Epithelial cell of esophagus (primary cell): ENCODE measurements around the gene CYS1.
"Not testable (repeated sequence)": the region's sequence is repeated elsewhere in the genome, so short reads cannot be mapped to it uniquely, and the experiment has no call there.

Experiments
- DNase-seq: peaks from one replicate; pipeline ENCODE4 v3.0.0; 2010; ENCODE audit warnings: low read depth
- H3K4me3 ChIP-seq: 2 replicates; pipeline ENCODE4 v1.5.1; 2011; ENCODE audit warnings: mild to moderate bottlenecking, low read length, control low read depth
- TF ChIP-seq, protein P1 (sequence below): IDR thresholded peaks from 2 replicates; pipeline ENCODE4 v1.5.1; 2011; ENCODE audit warnings: low read depth, mild to moderate bottlenecking, low read length, control low read depth, inconsistent platforms; ENCODE audit not compliant: insufficient read depth; ENCODE audit errors: missing control alignments

Gene CYS1

DNA sequence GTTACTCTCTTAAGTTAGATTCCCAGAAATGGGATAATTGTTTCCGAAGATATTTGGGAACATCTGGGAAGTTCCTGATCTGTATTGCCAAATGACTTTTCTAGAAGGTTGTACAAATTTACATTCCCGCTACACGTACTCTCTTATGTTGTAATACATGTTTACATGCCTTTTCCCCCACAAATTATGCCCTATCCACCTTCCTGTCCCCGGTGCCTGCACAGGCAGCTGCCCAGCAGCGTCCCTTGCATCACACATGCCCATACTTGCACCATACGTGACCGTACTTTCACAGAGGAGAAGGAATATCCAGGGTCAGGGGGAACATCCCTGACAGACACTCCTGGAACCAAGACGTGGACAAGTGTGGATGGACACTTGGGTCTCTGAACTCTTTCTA, 61.0 kb downstream of the CYS1 start:
- TF ChIP-seq, protein P1, sequence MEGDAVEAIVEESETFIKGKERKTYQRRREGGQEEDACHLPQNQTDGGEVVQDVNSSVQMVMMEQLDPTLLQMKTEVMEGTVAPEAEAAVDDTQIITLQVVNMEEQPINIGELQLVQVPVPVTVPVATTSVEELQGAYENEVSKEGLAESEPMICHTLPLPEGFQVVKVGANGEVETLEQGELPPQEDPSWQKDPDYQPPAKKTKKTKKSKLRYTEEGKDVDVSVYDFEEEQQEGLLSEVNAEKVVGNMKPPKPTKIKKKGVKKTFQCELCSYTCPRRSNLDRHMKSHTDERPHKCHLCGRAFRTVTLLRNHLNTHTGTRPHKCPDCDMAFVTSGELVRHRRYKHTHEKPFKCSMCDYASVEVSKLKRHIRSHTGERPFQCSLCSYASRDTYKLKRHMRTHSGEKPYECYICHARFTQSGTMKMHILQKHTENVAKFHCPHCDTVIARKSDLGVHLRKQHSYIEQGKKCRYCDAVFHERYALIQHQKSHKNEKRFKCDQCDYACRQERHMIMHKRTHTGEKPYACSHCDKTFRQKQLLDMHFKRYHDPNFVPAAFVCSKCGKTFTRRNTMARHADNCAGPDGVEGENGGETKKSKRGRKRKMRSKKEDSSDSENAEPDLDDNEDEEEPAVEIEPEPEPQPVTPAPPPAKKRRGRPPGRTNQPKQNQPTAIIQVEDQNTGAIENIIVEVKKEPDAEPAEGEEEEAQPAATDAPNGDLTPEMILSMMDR = no peak
- H3K4me3 ChIP-seq = no peak overlapping the region
- peak; percentile 87 for DNase-seq

DNA sequence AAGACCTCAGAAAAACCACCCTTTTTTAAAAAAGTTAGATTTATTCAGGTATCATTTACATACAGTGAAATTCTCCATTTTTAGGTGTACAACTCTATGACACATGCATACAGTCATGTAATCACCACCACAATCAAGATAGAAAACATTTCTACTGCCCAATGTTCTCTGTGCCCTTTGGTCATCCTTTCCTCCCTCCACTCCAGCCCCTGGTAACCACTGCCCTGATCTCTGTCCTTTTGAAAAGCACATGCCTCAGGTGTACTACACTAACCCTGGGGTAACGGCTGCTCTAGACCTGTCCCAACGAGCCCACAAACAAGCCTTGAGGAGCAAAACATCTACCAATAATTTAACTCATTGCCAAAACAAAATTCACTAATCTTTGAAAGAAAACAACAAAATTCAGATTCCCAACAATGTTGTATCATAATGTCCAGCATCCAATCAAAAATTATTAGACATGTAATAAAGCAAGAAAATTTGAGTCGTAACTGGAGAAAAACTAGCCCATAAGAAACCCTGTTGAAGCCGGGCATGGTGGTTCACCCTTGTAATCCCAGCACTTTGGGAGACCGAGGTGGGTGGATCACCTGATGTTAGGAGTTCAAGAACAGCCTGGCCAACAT, 62.8 kb downstream of the CYS1 start:
- H3K4me3 ChIP-seq = no peak overlapping the region
- no peak for DNase-seq
- TF ChIP-seq, protein P1 = no peak

DNA sequence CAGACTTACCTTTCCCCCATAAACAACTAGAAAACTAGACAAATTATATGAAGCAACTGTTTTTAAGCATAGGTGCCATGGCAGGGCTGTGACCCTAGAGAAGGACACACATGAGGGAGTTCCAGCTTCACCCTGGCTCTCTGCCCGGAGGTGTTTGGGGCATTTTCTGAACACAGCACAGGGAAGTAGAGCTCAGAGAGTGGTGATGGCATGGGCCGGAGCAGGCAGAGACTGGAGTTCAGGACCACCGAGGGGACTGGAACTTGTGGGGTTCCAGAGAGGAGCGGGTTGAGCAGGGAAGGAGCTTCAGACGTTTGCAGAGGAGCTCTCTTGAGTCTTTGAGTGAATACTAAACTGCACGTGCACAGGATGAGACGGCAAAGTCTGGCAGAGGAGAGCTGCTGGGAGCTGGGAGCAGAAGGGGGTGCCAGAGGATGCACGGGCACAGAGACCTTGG, 63.4 kb downstream of the CYS1 start:
- no peak for DNase-seq
- TF ChIP-seq, protein P1 = no peak
- H3K4me3 ChIP-seq = no peak overlapping the region

DNA sequence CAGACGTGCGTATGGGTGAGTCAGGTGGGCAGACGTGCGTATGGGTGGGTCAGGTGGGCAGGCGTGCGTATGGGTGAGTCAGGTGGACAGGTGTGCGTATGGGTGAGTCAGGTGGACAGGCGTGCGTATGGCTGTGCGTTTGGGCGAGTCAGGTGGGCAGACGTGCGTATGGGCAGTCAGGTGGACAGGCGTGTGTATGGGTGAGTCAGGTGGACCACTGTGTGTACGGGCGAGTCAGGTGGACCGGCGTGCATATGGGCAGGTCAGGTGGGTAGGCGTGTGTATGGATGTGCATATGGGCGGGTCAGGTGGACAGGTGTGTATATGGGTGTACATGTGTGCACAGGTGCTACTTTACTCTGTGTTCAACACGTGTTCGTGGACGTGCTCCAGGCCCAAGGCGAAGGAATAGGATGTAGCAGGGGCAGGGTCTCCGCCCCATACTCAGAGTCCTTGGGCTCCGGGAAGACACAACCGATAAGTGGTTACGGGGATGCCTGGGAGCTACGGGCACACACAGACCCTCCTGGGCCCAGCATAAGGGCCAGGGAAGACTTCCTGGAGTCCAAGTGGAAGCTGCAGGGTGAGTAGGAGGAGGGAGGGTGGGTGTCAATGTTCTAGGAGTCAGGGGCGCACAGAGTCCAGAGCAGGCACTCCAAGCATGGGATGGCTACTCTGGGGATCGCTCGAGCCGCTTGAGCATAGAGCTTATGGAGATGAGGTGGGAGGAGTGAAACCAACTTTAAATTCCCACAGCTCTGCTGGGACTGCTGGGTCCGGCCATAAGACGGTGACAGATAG, 64.0 kb downstream of the CYS1 start:
- no peak for DNase-seq

DNA sequence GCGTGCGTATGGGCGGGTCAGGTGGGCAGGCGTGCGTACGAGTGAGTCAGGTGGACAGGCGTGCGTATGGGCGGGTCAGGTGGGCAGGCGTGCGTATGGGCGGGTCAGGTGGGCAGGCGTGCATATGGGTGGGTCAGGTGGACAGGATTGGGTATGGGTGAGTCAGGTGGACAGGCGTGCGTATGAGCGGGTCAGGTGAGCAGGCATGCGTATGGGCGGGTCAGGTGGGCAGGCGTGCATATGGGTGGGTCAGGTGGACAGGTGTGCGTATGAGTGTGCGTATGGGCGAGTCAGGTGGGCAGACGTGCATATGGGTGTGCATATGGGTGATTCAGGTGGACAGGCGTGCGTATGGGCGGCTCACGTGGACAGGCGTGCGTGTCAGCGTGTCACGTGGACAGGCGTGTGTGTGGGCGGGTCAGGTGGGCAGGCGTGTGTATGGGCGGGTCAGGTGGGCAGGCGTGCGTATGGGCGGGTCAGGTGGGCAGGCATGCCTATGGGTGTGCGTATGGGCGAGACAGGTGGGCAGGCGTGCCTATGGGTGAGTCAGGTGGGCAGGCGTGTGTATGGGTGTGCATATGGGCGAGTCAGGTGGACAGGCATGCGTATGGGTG, 64.7 kb downstream of the CYS1 start:
- not testable (repeated sequence) for H3K4me3 ChIP-seq, DNase-seq

More for the DNA sequence above, 64.0 kb downstream of the CYS1 start:
- TF ChIP-seq, protein P1 = no peak
- no peak overlapping the region for H3K4me3 ChIP-seq

DNA sequence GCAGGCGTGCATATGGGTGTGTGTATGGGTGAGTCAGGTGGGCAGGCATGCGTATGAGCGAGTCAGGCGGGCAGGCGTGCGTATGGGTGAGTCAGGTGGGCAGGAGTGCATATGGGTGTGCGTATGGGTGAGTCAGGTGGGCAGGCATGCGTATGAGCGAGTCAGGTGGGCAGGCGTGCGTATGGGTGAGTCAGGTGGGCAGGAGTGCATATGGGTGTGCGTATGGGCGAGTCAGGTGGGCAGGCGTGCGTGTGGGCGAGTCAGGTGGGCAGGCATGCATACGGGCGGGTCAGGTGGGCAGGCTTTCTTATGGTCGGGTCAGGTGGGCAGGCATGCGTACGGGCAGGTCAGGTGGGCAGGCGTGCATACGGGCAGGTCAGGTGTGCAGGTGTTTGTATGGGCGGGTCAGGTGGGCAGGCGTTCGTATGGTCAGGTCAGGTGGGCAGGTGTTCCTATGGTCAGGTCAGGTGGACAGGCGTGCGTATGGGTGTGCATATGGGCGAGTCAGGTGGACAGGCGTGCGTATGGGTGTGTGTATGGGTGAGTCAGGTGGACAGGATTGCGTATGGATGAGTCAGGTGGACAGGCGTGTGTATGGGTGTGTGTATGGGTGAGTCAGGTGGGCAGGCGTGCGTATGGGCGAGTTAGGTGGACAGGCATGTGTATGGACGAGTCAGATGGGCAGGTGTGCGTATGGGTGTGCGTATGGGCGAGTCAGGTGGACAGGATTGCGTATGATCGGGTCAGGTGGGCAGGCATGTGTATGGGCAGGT, 65.6 kb downstream of the CYS1 start:
- TF ChIP-seq, protein P1 = no peak
- peak; percentile 96 for DNase-seq
- H3K4me3 ChIP-seq = no peak overlapping the region

DNA sequence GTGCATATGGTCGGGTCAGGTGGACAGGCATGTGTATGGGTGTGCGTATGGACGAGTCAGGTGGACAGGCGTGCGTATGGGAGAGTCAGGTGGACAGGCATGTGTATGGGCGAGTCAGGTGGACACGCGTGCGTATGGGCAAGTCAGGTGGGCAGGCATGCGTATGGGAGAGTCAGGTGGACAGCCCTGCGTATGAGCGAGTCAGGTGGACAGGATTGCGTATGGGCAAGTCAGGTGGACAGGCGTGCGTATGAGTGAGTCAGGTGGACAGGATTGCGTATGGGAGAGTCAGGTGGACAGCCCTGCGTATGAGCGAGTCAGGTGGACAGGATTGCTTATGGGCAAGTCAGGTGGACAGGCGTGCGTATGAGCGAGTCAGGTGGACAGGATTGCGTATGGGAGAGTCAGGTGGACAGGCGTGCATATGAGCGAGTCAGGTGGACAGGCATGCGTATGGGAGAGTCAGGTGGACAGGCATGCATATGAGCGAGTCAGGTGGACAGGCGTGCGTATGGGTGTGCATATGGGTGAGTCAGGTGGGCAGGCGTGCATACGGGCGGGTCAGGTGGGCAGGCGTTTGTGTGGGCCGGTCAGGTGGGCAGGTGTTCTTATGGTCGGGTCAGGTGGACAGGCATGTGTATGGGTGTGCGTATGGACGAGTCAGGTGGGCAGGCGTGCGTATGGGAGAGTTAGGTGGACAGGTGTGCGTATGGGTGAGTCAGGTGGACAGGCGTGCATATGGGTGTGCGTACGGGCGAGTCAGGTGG, 66.4 kb downstream of the CYS1 start:
- not testable (repeated sequence) for H3K4me3 ChIP-seq, DNase-seq
